Heart left ventricle (tissue), 16 donors: ENCODE data around the gene CARD8. TPM values are rescaled to one million over a fixed set of nuclear protein-coding genes. Genes with fewer than 3 reads are reported as not detected.
"Not testable (repeated sequence)": the region's sequence is repeated elsewhere in the genome, so short reads cannot be mapped to it uniquely, and the experiment has no call there.

Source experiments
- ATAC-seq, 4 donors: fragments of 200-7000 bp; cut with Tn5 transposase; one replicate each; pipeline ENCODE4 v1.9.1; 2020 to 2022; ENCODE audit warnings: moderate library complexity in 4 of 4, mild to moderate bottlenecking in 3 of 4, moderate number of reproducible peaks in 1 of 4
- DNase-seq, 5 donors: peaks; one replicate each; pipeline ENCODE4 v3.0.0-alpha.2; 2020
- H3K27ac ChIP-seq, 12 donors: fragments of 200-600 bp; sonication (generic) in 4 of 12; one replicate each; pipeline versions ENCODE4 v1.5.0 to v1.8.0; 2016 to 2022; ENCODE audit warnings: mild to moderate bottlenecking in 2 of 12
- H3K27me3 ChIP-seq, 9 donors: fragments of 200-600 bp; sonication (generic) in 2 of 9; one replicate each; pipeline versions ENCODE4 v1.5.1 to v1.8.0; 2016 to 2022; ENCODE audit warnings: mild to moderate bottlenecking in 3 of 9
- H3K36me3 ChIP-seq, 9 donors: fragments of 200-600 bp; sonication (generic) in 2 of 9; one replicate each; pipeline versions ENCODE4 v1.5.0 to v1.8.0; 2018 to 2022; ENCODE audit warnings: mild to moderate bottlenecking in 2 of 9
- H3K4me1 ChIP-seq, 12 donors: fragments of 200-600 bp; sonication (generic) in 4 of 12; one replicate each; pipeline versions ENCODE4 v1.5.0 to v1.8.0; 2016 to 2022; ENCODE audit warnings: mild to moderate bottlenecking in 3 of 12
- H3K4me3 ChIP-seq, 12 donors: fragments of 200-600 bp; sonication (generic) in 4 of 12; one replicate each; pipeline versions ENCODE4 v1.5.0 to v1.8.0; 2017 to 2022; ENCODE audit warnings: mild to moderate bottlenecking in 9 of 12, moderate library complexity in 4 of 12
- H3K9me3 ChIP-seq, 12 donors: fragments of 200-600 bp; sonication (generic) in 4 of 12; one replicate each; pipeline versions ENCODE4 v1.5.0 to v1.8.0; 2016 to 2022; ENCODE audit warnings: mild to moderate bottlenecking in 1 of 12
- CTCF ChIP-seq, 12 donors: fragments of 200-600 bp; sonication (generic) in 4 of 12; IDR thresholded peaks; one replicate each; pipeline versions ENCODE4 v1.5.0 to v1.8.0; 2018 to 2022; ENCODE audit warnings: antibody characterized with exemption in 12 of 12, mild to moderate bottlenecking in 5 of 12
- POLR2A ChIP-seq, 2 donors: fragments of 450-650 bp; IDR thresholded peaks; one replicate each; pipeline ENCODE4 v1.6.1; 2017; ENCODE audit warnings: antibody characterized with exemption in 2 of 2, mild to moderate bottlenecking in 2 of 2, moderate library complexity in 2 of 2
- WGBS, 4 donors: extraction: QIAGEN DNeasy Blood & Tissue Kit in 2 of 4; methylation state at CpG; one replicate each; pipeline versions ENCODE4 v1.1.5 to v1.1.7; 2013 to 2018; 5-methylcytosine and 5-hydroxymethylcytosine counted together
- intact Hi-C, 10 donors: fragments of 100-400 bp; cut with DNase I; formaldehyde crosslinking; loops; one replicate each; pipeline versions ENCODE4 v1.11.1 to v1.14.2; 2022
- polyA plus RNA-seq, 2 donors: library from polyadenylated mRNA; stranded (reverse); fragments of 200-250 nt; gene quantifications; one replicate each; pipeline ENCODE4 v1.2.3, GENCODE V29; 2013
- total RNA-seq, 9 donors: library from RNA; depleted of rRNA in 2 of 9; stranded (reverse); fragments of >200 nt in 2 of 9; fragmentation: NEBNext Ultra II Directional in 3 of 9; extraction: Animal tissue kit (Norgen Biotek cat#: 25700) in 3 of 9; gene quantifications; one replicate each; pipeline versions ENCODE4 v1.1.0 to v1.2.4, GENCODE V29; 2016 to 2023
- donor health status: ischemic (EF 13 %, LVEDD 7.1; RV severe dilation, severe dysfunction).
- donor health status: healthy with polysubstance abuse.
- donor health status: DM: no; HTN: yes; CAD: no.
- donor health status: DM: no; HTN: no; CAD: no.
- donor health status: ischemic (EF 25% LVEDD 6.9; RV normal size, moderate dysfunction).
- donor health status: ischemic (EF 25% LVEDD 5.7; RV mildly dilated, moderate dysfunction).
- donor health status: healthy.
- donor health status: DM: yes; HTN: yes; CAD: no.
- donor health status: ischemic (EF 35%, LVEDD 5.7; RV mildly dilated, moderate dysfunction).
- donor health status: nonischemic (EF 11% LVEDD 7.7; RV severe dilation, severe dysfunction).
- donor health status: DM: yes; HTN: yes; CAD: no.
- donor health status: PGD.
- donor health status: ischemic (EF 29% LVEDD 5.4; RV normal size, mild dysfunction).
- donor health status: nonischemic (EF 23%, LVEDD 6.1; RV moderate dilation, normal function).

Gene CARD8
- total and polyA plus RNA-seq, 11 donors, result 18.3 to 49.0 (median 23.8) TPM

GRCh38 chr19:48292798-48293197 lies 37.1 kb upstream of the CARD8 start:
- intact Hi-C loops, result no loop called here
- TF ChIP-seq CTCF (IDR thresholded peaks at IDR 0.05) (no peak), POLR2A (IDR thresholded peaks at IDR 0.05) (no peak)
- no peak for ATAC-seq

GRCh38 chr19:48291489-48291815 lies 35.7 kb upstream of the CARD8 start:
- not testable (repeated sequence) for DNase-seq, H3K36me3 ChIP-seq, H3K27me3 ChIP-seq, ATAC-seq, H3K9me3 ChIP-seq, H3K27ac ChIP-seq
- Histone ChIP-seq H3K4me3 (peak overlapping the region in 5 of 12 donors; percentile 44 to 59 (median 50)), H3K4me1 (peaks cover 0 to 15% (median 10%) of the 10 kb centered on the region in 12 donors)
- intact Hi-C loops, result loop anchor here in 9 of 10 donors (1.0 to 2.0 kb wide), 5 partner anchors 20 to 41 kb away; partner anchors contain the start of gene ZNF114 (in 3 of the 9)
- 25 to 30% (median 26%) methylated on average over 11 of the region's 11 CpGs for WGBS, 4 donors

More at GRCh38 chr19:48292798-48293197, 37.1 kb upstream of the CARD8 start:
- H3K4me3 ChIP-seq, result no peak overlapping the region
- no peaks in the 10 kb centered on the region for H3K9me3 ChIP-seq
- H3K27me3 ChIP-seq, result peaks cover 0 to 3% (median 0%) of the 10 kb centered on the region in 9 donors
- no peak for DNase-seq
- 87 to 96% (median 93%) methylated on average over 4 of the region's 4 CpGs for WGBS, 4 donors
- H3K36me3 ChIP-seq, result no peaks in the 10 kb centered on the region
- peaks cover 0 to 15% (median 10%) of the 10 kb centered on the region in 12 donors for H3K4me1 ChIP-seq
- H3K27ac ChIP-seq, result no peak overlapping the region

GRCh38 chr19:48290771-48291488 lies 35.2 kb upstream of the CARD8 start:
- Histone ChIP-seq H3K9me3 (peaks cover 0 to 12% (median 6%) of the 10 kb centered on the region in 12 donors), H3K4me3 (peak overlapping the region; percentile 31 to 59 (median 48)), H3K36me3 (peaks cover 0 to 11% (median 3%) of the 10 kb centered on the region in 9 donors), H3K27me3 (peaks cover 0 to 3% (median 0%) of the 10 kb centered on the region in 9 donors), H3K4me1 (peaks cover 0 to 15% (median 10%) of the 10 kb centered on the region in 12 donors), H3K27ac (peak overlapping the region in 3 of 12 donors; percentile 4 to 51 (median 41))
- ATAC-seq, result peak; percentile 63 to 94 (median 88)
- TF ChIP-seq CTCF (IDR thresholded peaks at IDR 0.05) (peak; percentile 94 to 99 (median 97)), POLR2A (IDR thresholded peaks at IDR 0.05) (peak in 1 of 2 donors; percentile 22)
- intact Hi-C loops, result loop anchor here in 9 of 10 donors (1.0 to 2.0 kb wide), 5 partner anchors 20 to 42 kb away; partner anchors contain the start of gene ZNF114 (in 3 of the 9)
- DNase-seq, result peak; percentile 76 to 89 (median 80)
- WGBS, 4 donors, result 1 to 2% (median 1%) methylated on average over 26 to 45 of the region's 45 CpGs

GRCh38 chr19:48290401-48290770 lies 34.7 kb upstream of the CARD8 start:
- Histone ChIP-seq H3K4me3 (peak overlapping the region in 9 of 12 donors; percentile 39 to 59 (median 50)), H3K27ac (no peak overlapping the region), H3K4me1 (peaks cover 0 to 15% (median 10%) of the 10 kb centered on the region in 12 donors), H3K36me3 (peaks cover 0 to 15% (median 4%) of the 10 kb centered on the region in 9 donors), H3K9me3 (peaks cover 0 to 14% (median 6%) of the 10 kb centered on the region in 12 donors), H3K27me3 (peaks cover 0 to 3% (median 0%) of the 10 kb centered on the region in 9 donors)
- peak in 2 of 4 donors; percentile 54 to 65 for ATAC-seq
- intact Hi-C loops, result loop anchor here in 5 of 10 donors (2.0 kb wide), 3 partner anchors 20 to 42 kb away; partner anchors contain the start of gene ZNF114 (in 3 of the 5)
- DNase-seq, result no peak
- 16 to 30% (median 21%) methylated on average over 4 to 10 of the region's 10 CpGs for WGBS, 4 donors
- TF ChIP-seq POLR2A (IDR thresholded peaks at IDR 0.05) (no peak), CTCF (IDR thresholded peaks at IDR 0.05) (peak in 1 of 12 donors; percentile 15)
